NAMALWA (cell line): ENCODE results near the gene JUP.

ENCODE experiments used
- DNase-seq: peaks from one replicate; pipeline ENCODE4 v3.0.0-alpha.2; 2015; ENCODE audit warnings: low spot score

JUP gene

DNA sequence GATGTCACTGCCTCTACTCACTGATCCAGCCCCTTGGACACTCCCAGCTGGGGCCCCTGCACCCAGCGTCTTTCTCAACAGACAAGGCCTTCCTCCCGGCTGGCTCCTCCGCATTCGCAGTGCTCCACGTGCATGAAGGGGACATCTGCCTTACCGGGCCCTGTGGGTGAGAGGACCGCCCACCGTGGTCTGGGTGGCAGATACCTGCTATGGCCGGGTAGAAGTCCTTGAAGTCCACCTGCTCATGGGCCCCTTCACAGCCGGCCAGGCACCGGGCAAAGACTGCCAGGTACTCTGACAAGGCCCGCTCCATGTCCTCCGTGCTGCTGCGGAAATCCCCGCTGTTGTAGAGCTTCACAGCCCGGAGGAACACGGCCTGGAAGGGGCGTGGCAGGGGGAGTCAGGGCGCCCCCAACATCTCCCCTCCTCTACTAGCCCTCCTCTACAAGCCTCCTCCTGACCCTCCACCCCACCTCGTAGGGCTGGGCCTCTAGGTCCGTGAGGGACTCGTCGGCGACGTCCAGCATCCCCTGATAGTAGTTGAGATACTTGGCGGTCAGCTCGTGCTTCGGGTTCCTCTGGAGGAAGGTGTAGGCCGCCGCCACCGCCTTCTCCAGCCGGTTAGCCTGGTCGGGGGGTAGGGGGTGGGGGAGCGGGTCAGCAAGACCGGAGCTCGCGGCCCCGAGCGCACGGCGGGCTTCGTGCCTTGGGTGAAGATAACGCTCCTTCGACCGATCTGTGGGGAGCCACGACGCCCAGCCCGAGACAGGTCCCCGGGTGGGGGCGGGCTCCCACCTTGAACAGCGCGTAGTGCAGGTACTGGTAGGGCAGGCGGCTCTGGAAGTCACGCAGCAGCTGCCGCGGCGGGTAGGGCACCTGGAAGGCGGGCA lies 24.4 kb upstream of the JUP start:
- DNase-seq: no peak

DNA sequence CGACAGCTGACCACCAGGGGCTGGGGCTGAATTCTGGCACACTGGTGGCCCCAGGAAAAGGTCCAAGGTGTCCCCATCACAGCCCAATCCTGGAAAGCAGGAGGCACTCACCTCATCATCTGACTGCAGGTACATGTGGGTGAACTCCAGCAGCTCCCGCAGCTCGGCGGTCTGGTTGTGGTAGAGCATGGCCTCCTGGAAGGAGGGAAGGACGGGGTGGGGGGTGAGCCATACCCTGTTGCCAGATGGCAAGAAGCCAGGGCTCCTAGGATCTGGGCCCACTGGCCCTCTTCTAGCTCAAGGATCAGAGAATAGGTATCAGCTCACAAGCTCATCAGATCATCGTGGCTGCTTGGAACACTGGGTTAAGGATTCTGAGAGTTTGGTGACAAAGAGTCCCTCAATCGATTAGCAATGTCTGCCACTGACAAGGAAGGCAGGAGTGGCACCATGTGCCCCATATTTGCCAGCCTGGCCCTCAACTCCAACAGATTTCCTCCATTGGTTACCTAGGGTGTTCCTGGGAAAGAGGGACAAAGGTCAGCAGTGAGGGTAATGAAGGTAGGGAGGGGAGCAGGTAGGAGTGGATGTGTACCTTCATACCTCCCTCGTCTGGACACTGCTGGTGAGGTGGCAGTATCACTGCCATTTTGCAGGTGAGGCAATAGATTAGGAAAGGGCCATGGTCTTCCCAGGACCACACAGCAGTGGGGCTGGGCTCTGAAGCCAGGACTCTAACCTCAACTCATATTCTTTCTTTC lies 20.4 kb upstream of the JUP start:
- DNase-seq: no peak

DNA sequence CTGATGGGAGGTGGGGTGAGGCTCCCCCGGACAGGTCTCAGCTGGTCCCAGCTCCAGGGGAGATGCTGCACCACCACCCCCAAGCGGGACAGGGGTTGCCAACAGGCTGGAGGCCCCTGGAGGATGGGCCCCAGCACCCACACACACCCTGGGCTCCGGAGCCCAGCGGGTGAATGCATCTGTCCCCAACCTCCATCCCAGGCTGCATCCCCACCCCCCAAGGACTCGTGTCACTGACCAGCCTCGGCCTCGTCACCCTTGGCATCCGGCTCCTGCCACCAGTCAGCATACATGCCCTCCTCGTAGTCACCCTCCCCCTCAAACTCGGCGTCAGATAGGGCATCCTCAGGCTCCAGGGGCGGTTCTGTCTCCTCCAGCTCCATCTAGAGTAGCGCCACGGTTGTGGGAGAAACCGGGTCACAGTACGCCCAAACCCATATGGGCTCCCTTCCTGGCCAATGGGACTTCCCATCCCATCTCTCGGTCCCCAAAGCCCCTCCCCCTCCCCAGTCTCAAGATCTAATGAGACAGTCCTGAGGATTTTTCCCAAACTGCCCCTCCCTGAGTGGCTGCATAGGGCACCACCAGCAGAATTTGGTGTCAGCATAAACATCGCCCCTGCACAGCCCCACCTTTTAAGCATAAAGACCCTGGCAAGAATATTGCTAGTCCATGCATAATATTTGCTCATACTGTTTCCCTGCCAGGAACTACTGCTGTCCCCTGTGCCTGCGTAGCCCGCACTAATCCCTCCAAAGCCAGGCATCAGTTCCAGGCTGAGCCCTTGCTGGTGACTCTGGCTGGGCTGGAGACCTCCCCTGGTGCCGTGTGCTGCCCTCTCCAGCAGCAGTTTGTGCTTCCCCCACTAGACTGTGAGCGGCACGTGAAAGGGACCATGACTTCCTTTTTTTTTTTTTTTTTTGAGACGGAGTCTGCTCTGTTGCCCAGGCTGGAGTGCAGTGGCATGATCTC lies 16.8 kb upstream of the JUP start:
- peak; percentile 73 for DNase-seq

DNA sequence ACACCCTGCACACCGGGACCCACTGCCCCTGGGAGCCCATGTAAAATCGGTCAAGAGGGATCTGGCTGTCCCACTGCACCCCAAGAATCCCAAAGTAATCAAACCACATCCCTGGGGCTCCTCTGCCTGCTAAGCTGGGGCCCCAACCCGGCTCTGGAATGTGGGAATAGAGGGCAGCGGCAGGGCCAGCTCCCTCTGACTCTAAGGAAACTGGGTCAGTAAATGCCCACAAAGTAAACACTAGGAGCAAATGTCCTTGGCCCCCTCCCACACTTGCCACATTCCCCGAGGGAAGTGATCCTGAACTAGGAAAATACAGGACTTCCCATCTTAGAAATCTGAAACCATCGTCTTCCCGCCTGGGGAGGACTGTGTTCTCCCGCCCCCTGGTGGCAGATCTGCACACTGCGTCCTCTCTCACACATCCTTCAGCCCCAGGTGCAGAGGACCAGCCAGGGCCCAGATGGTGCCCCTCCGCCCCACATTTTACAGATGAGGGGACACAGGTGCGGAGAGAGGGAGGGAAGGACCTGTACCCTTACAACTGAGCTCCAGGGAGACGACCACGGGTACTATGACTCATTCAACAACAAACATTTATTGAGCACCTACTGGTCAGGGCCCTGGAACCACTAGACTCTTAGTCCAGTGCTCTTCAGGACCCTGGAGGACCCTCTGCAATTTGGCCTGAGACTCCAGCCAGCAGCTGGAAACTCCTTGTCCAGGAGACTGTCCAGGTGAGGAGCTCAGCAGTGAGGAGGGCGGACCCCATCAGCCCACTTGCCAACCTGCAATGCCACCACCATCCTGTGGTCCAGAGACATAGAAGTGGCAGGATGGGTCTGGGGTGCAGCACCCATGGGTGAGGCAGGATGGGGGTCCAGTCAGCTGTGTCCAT lies 15.1 kb upstream of the JUP start:
- peak; percentile 89 for DNase-seq

DNA sequence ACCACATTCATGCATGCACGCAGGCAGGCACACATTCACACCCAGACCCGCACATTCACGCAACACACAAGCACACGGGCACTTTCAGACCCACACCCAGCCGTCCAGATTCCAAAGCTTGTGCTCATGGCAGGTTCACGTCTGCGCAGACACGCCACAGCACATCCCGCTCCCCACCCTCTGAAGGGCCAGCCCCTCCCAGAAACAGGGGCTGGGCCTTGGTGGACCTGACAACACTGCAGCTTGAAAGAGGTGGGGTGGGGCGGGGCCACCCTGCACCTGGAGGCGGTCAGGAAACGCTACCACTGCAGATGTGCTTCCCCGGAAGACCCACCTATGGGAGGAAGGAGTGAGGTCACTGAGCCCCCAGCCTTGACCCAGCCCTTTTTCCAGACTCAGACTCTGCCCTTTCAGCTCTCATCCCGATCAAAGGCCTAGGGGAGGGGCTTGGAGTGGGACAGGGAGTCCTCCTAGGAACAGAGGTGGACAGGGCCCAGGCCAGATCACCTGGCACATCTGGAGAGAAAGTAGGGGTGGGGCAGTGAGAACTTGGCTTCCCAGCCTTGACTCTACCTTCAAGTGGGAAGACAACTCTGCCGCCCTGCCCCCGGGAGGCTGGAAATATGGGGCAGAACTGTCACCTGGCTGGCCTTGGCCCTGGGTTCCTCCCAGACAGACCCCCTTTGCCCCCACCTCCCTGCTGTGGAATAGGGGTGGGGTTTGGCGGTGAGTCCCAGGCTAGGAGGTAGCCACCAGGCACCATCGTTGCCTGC lies 14.3 kb upstream of the JUP start:
- DNase-seq: peak; percentile 55

DNA sequence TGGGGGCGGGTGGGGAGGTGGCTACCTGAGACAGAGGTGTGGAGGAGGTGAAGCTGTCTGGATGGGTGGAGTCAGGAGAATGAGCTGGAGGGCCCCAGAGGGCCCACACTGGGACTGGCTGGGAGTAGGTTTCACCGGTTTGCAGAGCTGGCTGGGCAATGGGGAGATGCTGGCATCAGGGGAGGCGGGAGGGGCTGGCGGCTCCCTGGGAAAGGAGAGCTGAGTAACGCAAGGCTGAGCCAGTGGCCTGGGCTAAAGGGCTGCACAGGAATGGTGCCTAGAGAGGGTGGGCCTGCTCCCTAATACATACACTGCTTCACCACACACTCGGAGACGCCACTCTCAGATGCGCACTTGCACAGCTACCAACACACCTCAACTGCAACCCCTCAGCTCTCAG lies 12.9 kb upstream of the JUP start:
- DNase-seq: no peak

DNA sequence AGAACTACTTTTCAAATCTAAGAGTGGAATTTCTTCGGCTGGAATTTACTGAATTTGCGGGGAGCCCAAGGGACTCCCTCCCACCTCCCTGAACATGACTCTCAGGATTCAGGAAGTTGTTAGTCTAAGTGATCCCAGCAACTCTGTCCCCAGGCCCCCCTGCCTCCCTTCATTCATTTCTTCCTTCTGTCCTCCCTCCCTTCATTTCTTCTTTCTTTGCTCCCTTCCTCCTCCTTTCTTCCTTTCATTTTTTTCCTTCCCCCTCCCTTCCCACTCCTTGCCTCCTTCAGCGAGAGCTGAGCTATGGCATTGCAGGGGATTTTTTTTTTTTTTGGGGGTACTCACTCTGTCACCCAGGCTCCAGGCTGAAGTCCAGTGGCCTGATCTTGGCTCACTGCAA lies 10.9 kb upstream of the JUP start:
- DNase-seq: no peak

DNA sequence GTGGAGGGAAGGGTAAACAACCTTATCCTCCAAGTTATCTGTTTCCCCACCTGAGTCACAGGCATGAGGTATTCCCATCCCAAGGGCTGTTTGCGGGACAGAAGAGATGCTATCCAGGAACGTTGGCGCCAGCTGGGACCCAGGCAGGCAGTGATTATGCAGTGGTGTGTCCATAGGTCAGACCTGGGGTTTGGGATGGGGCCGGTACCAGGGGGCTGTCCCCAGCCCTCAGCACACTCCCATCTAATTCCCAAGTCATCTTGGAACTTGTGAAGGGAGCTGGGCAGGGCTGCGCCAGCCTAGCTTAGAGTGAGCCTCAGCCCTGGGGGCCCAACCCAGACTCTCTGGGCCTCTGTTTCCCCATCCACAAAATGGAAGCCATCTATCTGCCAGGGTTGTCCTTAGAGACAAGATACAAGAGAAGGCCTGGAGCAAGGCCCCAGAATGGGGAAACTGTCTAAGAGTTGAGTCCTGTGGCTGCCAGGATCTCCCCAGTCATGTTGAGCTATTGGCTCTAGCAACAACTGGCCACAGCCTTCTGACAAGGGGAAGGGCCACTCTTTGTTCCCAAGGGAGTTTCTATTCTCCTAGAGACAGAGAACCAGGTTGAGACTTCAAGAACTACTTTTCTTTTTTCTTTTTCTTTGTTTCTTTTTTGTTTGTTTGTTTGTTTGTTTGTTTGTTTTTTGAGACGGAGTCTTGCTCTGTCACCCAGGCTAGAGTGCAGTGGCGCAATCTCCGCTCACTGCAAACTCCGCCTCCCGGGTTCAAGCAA lies 9.8 kb upstream of the JUP start:
- DNase-seq: no peak

DNA sequence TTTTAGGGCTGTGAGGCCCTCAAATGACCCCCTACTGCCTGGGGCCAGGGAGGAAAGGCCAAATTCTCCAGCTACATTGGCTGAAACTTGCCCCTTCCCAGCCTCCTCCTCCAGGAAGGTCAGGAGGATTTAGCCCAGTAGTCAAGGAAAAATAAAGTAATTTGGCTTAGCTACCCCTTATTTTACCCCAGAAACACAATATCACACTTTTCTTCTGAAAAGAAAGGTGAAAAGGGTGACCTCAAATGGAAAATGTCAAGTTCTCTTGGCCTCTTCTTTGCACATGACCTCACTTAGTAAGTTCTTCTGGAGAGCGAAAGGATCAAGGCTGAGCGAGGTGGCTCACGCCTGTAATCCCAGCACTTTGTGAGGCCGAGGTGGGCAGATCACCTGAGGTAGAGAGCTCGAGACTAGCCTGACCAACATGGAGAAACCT lies 8.0 kb upstream of the JUP start:
- DNase-seq: no peak

DNA sequence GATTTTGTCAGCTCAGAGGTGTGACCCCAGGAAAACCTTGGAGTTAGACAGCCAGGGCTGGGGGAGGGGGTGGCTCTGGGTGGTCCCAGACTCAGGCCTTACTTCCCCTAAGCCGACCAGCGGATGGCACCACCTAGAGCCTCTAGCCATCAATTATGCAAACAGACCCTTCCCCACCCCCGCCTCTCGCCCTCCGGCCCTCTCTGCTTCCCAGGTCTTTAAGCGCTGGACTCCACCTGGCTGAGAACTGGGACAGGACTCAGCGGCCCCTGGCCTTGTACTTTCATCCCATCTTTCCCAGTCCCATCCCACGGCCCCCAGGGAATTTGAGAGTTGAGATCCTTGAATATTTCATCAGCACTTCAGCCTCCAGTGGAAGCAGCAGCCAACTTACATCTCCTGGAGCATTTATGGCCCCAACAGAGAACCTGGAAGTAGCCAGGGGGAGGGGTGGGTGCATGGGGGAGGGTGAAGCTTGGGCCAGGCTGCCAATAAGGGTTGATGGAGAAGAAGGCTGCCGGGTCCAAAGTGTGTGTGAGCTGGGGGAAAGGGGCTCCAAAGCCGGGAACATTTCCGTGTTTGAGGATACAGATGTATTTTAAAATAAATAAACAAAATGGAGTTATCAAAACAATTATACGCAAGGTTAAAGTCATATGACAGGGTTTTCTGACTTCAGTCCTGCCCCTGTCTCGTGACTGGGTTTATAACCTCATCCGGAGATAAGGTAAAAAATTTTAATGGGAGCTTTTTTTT lies 7.5 kb upstream of the JUP start:
- DNase-seq: no peak

DNA sequence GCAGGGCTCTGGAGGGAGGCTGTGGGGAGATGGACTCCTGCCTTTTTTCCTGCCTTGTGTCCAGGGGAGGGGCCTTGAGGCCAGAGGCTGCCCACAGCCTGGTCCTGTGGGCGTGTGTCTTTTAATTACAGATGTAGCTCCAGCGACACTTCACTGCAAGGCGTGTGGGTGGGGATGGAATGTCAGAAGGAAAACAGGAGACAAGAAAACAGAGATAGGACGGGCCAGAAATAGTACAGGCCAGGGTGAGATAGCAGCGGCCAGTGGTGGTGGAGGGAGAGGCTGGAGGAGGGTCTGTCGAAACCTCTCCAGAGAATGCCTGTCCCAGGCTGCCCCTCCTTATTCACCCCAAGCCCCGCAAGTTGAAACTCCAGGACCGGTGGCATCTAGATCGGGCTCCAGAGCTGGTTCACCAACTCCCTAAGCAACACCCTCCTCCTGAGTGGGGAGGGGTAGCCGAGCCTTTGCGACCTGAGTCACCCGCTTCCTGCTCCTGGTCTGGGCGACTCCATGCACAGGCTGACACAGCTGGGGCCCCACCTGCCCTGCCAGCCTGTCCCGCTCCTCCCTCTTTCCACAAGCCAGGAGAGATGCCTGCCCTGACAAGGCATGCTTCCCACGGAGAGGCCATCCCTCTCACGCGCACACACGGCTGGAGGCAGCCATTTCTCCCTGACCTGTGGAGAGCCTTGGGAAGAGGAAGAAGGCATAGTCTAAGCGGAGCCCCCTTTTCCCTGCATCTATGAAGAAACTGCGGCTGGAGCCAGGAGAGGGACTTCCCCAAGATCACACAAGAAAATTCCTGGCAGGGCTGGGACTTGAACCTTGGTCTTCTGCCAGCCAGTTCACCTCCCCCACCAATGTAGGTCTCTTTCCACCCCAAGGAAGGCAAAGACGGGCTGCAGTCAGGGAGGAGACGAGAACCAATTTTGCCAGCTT lies 6.6 kb upstream of the JUP start:
- DNase-seq: no peak

DNA sequence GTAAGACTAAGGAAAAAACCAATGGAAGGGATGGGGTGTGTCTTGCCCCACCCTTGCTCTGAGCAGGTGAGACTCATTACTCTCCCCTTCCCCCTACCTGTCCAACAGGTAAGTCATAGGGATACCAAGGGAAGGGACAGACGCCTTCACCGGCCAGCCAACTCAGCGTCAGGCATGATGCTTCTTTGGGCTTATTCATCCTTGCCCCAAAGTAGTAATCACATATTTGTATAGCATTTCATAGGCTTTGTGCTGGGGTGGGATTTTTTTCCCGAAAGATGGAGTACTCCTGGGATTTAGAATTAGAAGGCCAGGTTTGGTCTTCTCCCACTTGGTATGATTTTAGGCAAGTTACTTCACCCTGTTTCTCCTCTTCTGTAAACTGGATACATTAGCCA lies 509 bp upstream of the JUP start:
- no peak for DNase-seq

DNA sequence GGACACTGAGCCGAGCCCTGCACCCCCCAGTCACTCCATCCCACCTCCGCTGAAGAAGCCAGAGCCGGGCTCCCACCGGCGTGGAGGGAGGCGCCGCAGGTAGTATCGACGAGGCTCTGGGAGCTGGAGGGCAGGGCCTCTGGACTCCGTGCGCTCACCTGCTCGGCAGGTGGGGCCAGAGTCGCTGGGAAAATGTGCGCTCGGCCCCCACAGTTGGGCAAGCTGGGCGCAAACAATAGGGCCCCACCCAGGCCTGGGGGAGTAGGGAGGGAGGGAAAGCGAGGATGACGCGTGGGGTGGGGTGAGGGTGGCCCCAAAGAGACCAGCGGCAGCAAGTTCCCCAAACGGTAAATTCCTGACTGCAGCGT lies 668 bp downstream of the JUP start:
- DNase-seq: no peak

DNA sequence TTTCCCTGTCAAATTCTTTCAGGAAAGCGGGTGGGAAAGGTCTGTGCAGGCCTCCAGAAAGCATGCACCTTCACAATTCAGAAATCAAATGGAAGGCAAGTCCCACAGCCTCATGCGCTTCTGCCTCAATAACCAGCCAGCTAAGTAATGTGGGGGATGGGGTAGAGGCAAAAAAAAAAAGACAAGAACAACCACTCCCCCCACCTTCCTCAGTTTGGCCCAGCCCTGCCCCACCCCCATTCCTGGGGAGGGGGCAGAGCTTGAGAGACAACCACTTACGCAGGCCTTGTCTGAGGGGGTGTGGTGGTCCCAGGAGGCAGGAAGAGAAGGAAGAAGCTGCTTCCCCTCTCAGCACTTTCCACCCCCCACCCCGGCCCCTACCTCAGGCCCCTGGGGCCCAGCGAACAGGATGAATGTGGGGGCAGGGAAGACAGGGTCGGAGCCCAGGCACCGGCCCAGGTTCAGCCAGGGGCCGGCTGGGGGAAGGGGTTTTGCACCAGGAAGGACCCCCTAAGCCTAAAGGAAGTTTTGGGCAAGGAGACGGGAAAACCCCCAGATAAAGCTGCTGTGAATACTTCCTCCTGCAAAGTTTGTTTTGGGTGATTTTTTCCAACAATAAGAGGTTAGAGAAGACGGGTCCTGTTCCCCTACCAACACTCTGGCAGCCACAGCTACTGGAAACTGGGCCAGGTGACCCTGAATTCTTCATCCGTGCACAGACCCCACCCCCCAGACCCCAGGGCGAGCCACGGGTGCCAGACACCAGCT lies 1.2 kb downstream of the JUP start:
- DNase-seq: peak; percentile 58

DNA sequence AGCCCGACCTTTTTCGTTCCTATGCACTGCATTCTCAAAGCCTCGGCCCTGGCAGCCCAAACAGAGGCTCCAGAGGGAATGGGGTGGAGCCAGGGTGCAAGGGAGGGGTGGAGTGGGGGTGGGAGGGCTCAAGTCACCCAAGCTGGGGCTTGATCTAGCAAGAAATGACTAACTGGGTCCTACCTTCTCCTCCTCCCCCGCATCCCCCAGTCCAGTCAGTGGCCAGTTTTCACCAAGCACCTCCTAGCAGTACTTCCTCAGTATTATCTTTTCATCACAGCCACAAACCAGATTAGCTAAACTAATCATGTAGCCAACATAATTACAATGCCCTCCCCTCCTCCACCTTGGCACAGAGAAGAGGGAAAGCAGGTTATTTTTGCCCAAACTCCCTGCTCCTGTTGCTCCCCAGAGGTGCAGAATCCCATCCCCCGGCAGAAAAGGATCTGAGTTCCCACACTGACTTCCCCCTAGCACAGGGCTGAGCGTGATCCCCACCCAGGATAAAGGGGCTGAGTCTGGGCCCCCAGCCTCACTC lies 2.2 kb downstream of the JUP start:
- no peak for DNase-seq

DNA sequence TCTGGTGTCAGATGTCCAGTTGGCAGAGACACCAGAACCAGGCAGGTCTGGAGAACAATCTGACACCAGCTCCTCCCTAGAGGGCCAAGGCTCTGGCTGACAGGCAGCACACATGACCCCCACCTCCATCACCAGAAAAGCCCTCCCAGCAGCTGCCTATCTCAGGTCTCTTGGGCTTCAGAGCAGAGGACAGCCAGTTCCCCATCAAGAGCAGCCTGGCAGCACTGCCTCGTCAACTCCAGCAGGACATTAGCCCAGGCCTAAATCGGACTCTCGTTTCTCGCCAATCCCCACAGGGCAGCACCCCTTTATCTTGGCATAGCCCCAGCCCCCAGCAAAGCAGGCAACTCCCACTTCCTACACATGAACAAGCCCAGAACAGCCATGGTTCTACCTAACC lies 4.4 kb downstream of the JUP start:
- no peak for DNase-seq
